ENCODE results near the gene ADAMTS9.

DNA sequence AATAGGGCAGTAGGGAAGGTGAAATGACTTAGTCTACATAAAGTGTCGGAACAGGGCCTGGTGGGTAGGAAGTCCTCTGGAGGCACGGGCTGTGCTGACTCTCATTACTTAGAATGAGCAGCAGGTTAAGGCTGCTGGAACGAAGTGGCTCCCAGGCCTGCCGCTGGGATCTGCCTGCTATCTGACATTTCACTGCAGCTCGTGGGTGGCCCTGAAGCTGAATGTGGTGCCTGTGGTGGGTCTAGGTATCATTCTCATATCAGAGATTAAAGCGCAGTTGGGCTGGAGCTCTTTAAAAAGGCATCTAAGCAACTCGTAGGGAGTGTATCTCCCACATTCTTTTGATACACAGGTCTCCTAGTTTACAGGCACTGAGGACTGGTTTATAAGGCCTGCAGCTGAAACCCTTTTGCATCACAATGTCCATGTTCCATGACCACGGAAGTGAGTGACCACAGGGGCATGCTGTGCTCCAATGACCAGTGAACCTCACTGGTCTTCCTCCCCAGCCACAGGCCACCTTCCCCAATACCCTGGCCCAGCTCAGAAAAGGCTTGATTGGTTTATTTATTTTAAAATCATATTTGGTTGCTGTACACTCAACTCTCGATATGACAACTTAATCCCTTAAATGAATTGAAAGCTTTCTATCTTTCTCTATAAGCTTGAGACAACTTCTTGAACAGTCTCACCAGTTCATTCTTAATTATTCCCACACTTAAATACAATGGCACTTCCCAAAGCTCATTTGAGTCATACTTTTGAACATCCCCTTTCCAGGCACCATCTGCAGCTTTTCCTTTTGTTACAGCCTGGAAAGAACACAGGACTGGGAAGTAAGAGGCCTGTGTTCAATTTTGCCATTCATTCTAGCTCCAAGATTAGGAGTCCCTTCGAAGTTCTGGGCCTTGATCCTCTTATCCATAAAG, 19.0 kb downstream of the ADAMTS9 start:
- TF ChIP-seq, protein P1, sequence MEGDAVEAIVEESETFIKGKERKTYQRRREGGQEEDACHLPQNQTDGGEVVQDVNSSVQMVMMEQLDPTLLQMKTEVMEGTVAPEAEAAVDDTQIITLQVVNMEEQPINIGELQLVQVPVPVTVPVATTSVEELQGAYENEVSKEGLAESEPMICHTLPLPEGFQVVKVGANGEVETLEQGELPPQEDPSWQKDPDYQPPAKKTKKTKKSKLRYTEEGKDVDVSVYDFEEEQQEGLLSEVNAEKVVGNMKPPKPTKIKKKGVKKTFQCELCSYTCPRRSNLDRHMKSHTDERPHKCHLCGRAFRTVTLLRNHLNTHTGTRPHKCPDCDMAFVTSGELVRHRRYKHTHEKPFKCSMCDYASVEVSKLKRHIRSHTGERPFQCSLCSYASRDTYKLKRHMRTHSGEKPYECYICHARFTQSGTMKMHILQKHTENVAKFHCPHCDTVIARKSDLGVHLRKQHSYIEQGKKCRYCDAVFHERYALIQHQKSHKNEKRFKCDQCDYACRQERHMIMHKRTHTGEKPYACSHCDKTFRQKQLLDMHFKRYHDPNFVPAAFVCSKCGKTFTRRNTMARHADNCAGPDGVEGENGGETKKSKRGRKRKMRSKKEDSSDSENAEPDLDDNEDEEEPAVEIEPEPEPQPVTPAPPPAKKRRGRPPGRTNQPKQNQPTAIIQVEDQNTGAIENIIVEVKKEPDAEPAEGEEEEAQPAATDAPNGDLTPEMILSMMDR (IDR thresholded peaks at IDR 0.05; ENCODE audit: poor library complexity, severe bottlenecking), result no peak
- TF ChIP-seq POLR2AphosphoS5 (IDR thresholded peaks at IDR 0.05) (no peak), EP300 (conservative IDR thresholded peaks at IDR 0.05; ENCODE audit: poor library complexity, severe bottlenecking) (no peak), EZH2 (IDR thresholded peaks at IDR 0.05; ENCODE audit: borderline replicate concordance, insufficient read depth, low read length, poor library complexity, severe bottlenecking) (no peak), TAF1 (IDR thresholded peaks at IDR 0.05; ENCODE audit: low read depth) (no peak), RAD21 (conservative IDR thresholded peaks at IDR 0.05) (no peak)
- TF ChIP-seq, protein P2, sequence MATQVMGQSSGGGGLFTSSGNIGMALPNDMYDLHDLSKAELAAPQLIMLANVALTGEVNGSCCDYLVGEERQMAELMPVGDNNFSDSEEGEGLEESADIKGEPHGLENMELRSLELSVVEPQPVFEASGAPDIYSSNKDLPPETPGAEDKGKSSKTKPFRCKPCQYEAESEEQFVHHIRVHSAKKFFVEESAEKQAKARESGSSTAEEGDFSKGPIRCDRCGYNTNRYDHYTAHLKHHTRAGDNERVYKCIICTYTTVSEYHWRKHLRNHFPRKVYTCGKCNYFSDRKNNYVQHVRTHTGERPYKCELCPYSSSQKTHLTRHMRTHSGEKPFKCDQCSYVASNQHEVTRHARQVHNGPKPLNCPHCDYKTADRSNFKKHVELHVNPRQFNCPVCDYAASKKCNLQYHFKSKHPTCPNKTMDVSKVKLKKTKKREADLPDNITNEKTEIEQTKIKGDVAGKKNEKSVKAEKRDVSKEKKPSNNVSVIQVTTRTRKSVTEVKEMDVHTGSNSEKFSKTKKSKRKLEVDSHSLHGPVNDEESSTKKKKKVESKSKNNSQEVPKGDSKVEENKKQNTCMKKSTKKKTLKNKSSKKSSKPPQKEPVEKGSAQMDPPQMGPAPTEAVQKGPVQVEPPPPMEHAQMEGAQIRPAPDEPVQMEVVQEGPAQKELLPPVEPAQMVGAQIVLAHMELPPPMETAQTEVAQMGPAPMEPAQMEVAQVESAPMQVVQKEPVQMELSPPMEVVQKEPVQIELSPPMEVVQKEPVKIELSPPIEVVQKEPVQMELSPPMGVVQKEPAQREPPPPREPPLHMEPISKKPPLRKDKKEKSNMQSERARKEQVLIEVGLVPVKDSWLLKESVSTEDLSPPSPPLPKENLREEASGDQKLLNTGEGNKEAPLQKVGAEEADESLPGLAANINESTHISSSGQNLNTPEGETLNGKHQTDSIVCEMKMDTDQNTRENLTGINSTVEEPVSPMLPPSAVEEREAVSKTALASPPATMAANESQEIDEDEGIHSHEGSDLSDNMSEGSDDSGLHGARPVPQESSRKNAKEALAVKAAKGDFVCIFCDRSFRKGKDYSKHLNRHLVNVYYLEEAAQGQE (IDR thresholded peaks at IDR 0.05; ENCODE audit: borderline replicate concordance), result no peak
